GM12864 (cell line): ENCODE data around the gene CSTPP1.

Experiments used
- DNase-seq: peaks from one replicate; pipeline ENCODE4 v3.0.0-alpha.2; 2011; ENCODE audit warnings: low read depth
- H3K4me3 ChIP-seq: 2 replicates; pipeline ENCODE4 v1.5.1; 2011; ENCODE audit warnings: mild to moderate bottlenecking, low read depth, low read length, control low read depth
- CTCF ChIP-seq: IDR thresholded peaks from 2 replicates; pipeline ENCODE4 v1.5.1; 2011; ENCODE audit warnings: low read depth, mild to moderate bottlenecking, moderate library complexity, low read length, control low read depth, inconsistent platforms; ENCODE audit errors: missing control alignments

Gene CSTPP1

DNA sequence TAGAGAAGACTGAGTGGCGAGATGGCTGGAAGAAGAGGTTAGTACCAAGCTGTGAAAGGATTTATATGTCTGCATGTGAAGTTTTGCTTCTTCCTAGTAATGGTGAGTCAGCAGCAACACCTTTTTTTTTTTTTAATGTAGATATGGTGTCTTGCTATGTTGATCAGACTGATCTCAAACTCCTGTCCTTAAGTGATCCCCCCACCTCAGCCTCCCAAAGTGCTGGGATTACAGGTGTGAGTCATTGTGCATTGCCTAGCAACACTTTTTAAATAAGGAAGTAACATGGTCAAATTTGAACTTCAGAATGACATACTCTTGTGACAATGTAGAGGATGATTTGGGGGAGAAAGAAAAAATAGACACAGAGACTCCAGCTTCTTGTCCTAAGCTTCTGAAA is 6.5 kb upstream of the CSTPP1 start:
- H3K4me3 ChIP-seq = no peak overlapping the region
- TF ChIP-seq CTCF = no peak
- no peak for DNase-seq

GRCh38 chr11:46942172-46942571 is 5.6 kb downstream of the CSTPP1 start:
- no peak for TF ChIP-seq CTCF
- no peak for DNase-seq
- no peak overlapping the region for H3K4me3 ChIP-seq

GRCh38 chr11:46944356-46945075 is 8.0 kb downstream of the CSTPP1 start:
- H3K4me3 ChIP-seq = no peak overlapping the region
- DNase-seq = no peak
- TF ChIP-seq CTCF = no peak

- DNase-seq = no peak
- no peak for TF ChIP-seq CTCF
- H3K4me3 ChIP-seq = no peak overlapping the region
These were observed 11.0 kb downstream of the CSTPP1 start for GRCh38 chr11:46947399-46948077.

DNA sequence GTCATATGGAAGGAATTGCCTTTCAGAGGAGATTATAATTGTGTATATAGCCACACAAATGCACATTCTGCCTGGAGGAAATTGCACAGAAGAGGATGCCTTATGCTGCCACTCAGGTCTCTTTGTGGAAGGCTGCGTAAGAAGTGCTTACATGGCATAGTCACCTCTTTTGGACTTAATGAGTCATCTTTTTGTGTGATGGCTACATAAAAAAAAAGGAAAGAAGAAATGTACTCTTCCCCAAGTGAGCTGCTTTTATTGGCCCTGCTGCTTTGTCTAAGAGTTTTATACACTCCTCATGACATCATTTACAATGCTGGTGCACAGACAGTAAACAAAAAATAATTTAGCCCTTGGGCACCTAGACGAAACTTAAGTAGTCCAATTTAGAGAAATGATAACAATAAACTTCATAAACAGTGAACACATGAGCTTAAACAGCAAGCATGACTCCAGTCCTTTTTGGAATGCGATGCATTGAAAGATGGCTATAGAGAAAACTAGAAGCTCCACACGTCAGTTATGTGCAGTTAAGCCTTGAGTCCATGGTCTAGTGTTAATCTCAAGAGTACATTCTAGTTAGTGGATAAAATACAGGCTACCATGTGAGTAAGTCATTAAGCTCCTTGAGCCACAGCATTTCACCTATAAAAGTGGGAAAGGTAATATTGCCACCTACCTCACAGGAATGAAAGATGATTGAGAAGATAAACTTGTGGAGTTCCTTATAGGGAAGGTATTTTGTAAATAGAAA is 12.0 kb downstream of the CSTPP1 start:
- no peak for DNase-seq
- TF ChIP-seq CTCF = no peak

DNA sequence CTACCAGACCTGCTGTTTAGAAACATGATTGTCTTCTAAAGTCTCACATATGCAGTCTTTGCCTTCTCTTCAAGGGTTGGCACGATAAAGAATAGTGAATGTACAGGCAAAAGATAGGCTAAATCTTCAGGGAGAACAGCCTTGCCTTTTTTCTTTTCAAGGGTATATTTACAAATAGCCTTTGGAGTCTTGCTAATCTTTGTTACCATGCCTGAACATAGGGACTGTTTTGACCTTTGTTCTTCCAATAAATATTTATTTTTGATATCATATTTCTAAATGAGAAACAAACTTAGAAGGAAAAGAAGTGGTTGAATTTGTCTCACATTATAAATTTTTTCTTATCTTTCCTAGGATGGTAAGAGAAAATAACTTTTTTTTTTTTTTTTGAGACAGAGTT is 12.7 kb downstream of the CSTPP1 start:
- no peak for DNase-seq
- H3K4me3 ChIP-seq = no peak overlapping the region
- no peak for TF ChIP-seq CTCF

More for the DNA sequence above, 12.0 kb downstream of the CSTPP1 start:
- H3K4me3 ChIP-seq = no peak overlapping the region
